ENCODE measurements around the gene CFAP299. TPM values are rescaled to one million over a fixed set of nuclear protein-coding genes. Genes with fewer than 3 reads are reported as not detected.
A peak's percentile ranks its signal among the peaks of the same experiment; 100 is the strongest.

Gene CFAP299
- total RNA-seq, 1 donor from 2014 or later: not detected

DNA sequence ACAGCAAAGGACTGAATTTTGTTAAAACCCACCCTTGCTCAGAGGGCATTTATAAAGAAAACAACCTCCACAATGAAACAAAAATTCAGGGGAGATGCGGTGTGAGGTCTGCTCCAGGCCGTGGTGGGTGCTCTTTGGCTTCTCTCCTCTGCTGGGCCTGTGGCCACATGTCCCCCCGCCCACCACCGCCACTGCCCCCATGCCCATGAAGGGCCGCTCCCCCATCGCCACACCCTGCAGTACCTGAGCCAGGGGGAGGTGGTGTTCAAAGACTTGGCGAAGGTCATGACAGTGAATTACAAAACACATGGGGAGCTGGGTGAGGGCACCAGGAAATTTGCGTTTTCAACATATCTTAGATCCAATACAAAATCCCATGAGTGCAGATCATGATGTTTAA lies 14.2 kb upstream of the CFAP299 start:
- H3K9me3 Mint-ChIP-seq (ENCODE audit: unreplicated experiment): no peaks in the 10 kb centered on the region
- no peak overlapping the region for H3K27ac Mint-ChIP-seq (ENCODE audit: unreplicated experiment)
- no peak overlapping the region for H3K4me3 Mint-ChIP-seq (ENCODE audit: unreplicated experiment)
- H2AFZ ChIP-seq (ENCODE audit: low read depth, low read length): no peak overlapping the region
- H3K79me2 ChIP-seq (ENCODE audit: insufficient read depth, low read length): no peaks in the 10 kb centered on the region
- H3K4me1 Mint-ChIP-seq (ENCODE audit: low read depth, unreplicated experiment): peaks cover 3% of the 10 kb centered on the region
- no peak overlapping the region for H3K4me3 ChIP-seq (ENCODE audit: insufficient read depth, low read depth, low read length)
- DNase-seq (ENCODE audit: low read depth) (no peak), FAIRE-seq (no peak)
- H3K36me3 Mint-ChIP-seq (ENCODE audit: low read depth, unreplicated experiment): no peaks in the 10 kb centered on the region
- H3K36me3 ChIP-seq (ENCODE audit: insufficient read depth, low read length): no peaks in the 10 kb centered on the region
- H4K20me1 ChIP-seq (ENCODE audit: insufficient read depth, low read length): no peaks in the 10 kb centered on the region
- no peak overlapping the region for H3K4me2 ChIP-seq (ENCODE audit: low read length)
- no peaks in the 10 kb centered on the region for H3K9me3 ChIP-seq (ENCODE audit: insufficient read depth, low read depth, low read length)
- H3K9ac ChIP-seq (ENCODE audit: low read length): no peak overlapping the region
- H3K27me3 ChIP-seq (ENCODE audit: insufficient read depth, low read length): no peaks in the 10 kb centered on the region
- H3K27me3 Mint-ChIP-seq (ENCODE audit: low read depth, unreplicated experiment): no peaks in the 10 kb centered on the region
- H3K4me1 ChIP-seq (ENCODE audit: insufficient read depth, low read length): peaks cover 11% of the 10 kb centered on the region
- TF ChIP-seq, protein P1, sequence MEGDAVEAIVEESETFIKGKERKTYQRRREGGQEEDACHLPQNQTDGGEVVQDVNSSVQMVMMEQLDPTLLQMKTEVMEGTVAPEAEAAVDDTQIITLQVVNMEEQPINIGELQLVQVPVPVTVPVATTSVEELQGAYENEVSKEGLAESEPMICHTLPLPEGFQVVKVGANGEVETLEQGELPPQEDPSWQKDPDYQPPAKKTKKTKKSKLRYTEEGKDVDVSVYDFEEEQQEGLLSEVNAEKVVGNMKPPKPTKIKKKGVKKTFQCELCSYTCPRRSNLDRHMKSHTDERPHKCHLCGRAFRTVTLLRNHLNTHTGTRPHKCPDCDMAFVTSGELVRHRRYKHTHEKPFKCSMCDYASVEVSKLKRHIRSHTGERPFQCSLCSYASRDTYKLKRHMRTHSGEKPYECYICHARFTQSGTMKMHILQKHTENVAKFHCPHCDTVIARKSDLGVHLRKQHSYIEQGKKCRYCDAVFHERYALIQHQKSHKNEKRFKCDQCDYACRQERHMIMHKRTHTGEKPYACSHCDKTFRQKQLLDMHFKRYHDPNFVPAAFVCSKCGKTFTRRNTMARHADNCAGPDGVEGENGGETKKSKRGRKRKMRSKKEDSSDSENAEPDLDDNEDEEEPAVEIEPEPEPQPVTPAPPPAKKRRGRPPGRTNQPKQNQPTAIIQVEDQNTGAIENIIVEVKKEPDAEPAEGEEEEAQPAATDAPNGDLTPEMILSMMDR (IDR thresholded peaks at IDR 0.05; ENCODE audit: insufficient read depth, low read depth, low read length): no peak
- TF ChIP-seq EZH2 (IDR thresholded peaks at IDR 0.05; ENCODE audit: insufficient read depth, low read length): no peak
- H3K27ac ChIP-seq (ENCODE audit: low read depth, low read length): no peak overlapping the region

DNA sequence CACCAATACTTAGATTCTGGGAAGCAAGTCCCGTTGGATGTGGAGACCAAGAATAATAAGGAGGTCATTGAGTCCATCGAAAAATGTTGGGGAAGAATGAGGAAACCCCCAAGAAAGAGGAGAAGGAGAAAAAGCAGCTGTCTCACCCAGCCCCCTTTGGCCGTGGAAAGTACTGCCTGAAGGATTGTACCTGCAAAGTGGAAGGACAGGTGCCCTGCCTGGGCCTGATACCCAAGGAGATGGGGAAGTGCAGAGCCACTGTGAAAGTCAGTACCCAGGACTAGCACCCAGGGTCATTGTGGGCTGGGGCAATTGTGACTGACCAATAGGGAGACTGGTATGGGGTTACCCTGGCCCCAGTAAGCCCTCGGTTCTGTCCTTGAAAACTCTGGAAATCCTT lies 13.8 kb upstream of the CFAP299 start:
- no peaks in the 10 kb centered on the region for H4K20me1 ChIP-seq (ENCODE audit: insufficient read depth, low read length)
- no peaks in the 10 kb centered on the region for H3K9me3 ChIP-seq (ENCODE audit: insufficient read depth, low read depth, low read length)
- Mint-ChIP-seq H3K27ac (ENCODE audit: unreplicated experiment) (no peak overlapping the region), H3K4me3 (ENCODE audit: unreplicated experiment) (no peak overlapping the region), H3K9me3 (ENCODE audit: unreplicated experiment) (no peaks in the 10 kb centered on the region), H3K4me1 (ENCODE audit: low read depth, unreplicated experiment) (peaks cover 3% of the 10 kb centered on the region), H3K27me3 (ENCODE audit: low read depth, unreplicated experiment) (no peaks in the 10 kb centered on the region), H3K36me3 (ENCODE audit: low read depth, unreplicated experiment) (no peaks in the 10 kb centered on the region)
- H3K4me2 ChIP-seq (ENCODE audit: low read length): no peak overlapping the region
- H3K27me3 ChIP-seq (ENCODE audit: insufficient read depth, low read length): no peaks in the 10 kb centered on the region
- no peaks in the 10 kb centered on the region for H3K36me3 ChIP-seq (ENCODE audit: insufficient read depth, low read length)
- TF ChIP-seq, protein P1 (IDR thresholded peaks at IDR 0.05; ENCODE audit: insufficient read depth, low read depth, low read length): no peak
- no peak for TF ChIP-seq EZH2 (IDR thresholded peaks at IDR 0.05; ENCODE audit: insufficient read depth, low read length)
- DNase-seq (ENCODE audit: low read depth) (no peak), FAIRE-seq (no peak)
- no peaks in the 10 kb centered on the region for H3K79me2 ChIP-seq (ENCODE audit: insufficient read depth, low read length)
- no peak overlapping the region for H3K4me3 ChIP-seq (ENCODE audit: insufficient read depth, low read depth, low read length)
- H3K9ac ChIP-seq (ENCODE audit: low read length): no peak overlapping the region
- H3K4me1 ChIP-seq (ENCODE audit: insufficient read depth, low read length): peaks cover 11% of the 10 kb centered on the region
- no peak overlapping the region for H3K27ac ChIP-seq (ENCODE audit: low read depth, low read length)
- no peak overlapping the region for H2AFZ ChIP-seq (ENCODE audit: low read depth, low read length)

- Histone ChIP-seq H2AFZ (ENCODE audit: low read depth, low read length) (no peak overlapping the region), H3K4me2 (ENCODE audit: low read length) (peak overlapping the region; percentile 19), H4K20me1 (ENCODE audit: insufficient read depth, low read length) (no peaks in the 10 kb centered on the region), H3K36me3 (ENCODE audit: insufficient read depth, low read length) (no peaks in the 10 kb centered on the region), H3K9me3 (ENCODE audit: insufficient read depth, low read depth, low read length) (no peaks in the 10 kb centered on the region), H3K27ac (ENCODE audit: low read depth, low read length) (no peak overlapping the region), H3K4me1 (ENCODE audit: insufficient read depth, low read length) (peaks cover 11% of the 10 kb centered on the region), H3K27me3 (ENCODE audit: insufficient read depth, low read length) (no peaks in the 10 kb centered on the region), H3K9ac (ENCODE audit: low read length) (no peak overlapping the region), H3K4me3 (ENCODE audit: insufficient read depth, low read depth, low read length) (no peak overlapping the region), H3K79me2 (ENCODE audit: insufficient read depth, low read length) (no peaks in the 10 kb centered on the region)
- peak; percentile 47 for DNase-seq (ENCODE audit: low read depth)
- Mint-ChIP-seq H3K4me3 (ENCODE audit: unreplicated experiment) (no peak overlapping the region), H3K9me3 (ENCODE audit: unreplicated experiment) (no peaks in the 10 kb centered on the region), H3K36me3 (ENCODE audit: low read depth, unreplicated experiment) (no peaks in the 10 kb centered on the region), H3K27ac (ENCODE audit: unreplicated experiment) (no peak overlapping the region), H3K27me3 (ENCODE audit: low read depth, unreplicated experiment) (no peaks in the 10 kb centered on the region), H3K4me1 (ENCODE audit: low read depth, unreplicated experiment) (peaks cover 3% of the 10 kb centered on the region)
- FAIRE-seq: peak; percentile 84
- TF ChIP-seq, protein P1 (IDR thresholded peaks at IDR 0.05; ENCODE audit: insufficient read depth, low read depth, low read length): peak; percentile 37
- no peak for TF ChIP-seq EZH2 (IDR thresholded peaks at IDR 0.05; ENCODE audit: insufficient read depth, low read length)
Measured at GRCh38 chr4:80322716-80323115, 12.8 kb upstream of the CFAP299 start.
